Heart right ventricle (tissue), 16 donors: ENCODE results near the gene HGFAC. TPM values are rescaled to one million over a fixed set of nuclear protein-coding genes. Genes with fewer than 3 reads are reported as not detected.
A peak's percentile ranks its signal among the peaks of the same experiment; 100 is the strongest.

ENCODE experiments used
- ATAC-seq, 8 donors: fragments of 200-7000 bp; cut with Tn5 transposase; one replicate each; pipeline ENCODE4 v1.9.1; 2020; ENCODE audit warnings: mild to moderate bottlenecking in 8 of 8, moderate library complexity in 8 of 8, moderate number of reproducible peaks in 1 of 8
- DNase-seq, 2 donors: peaks; one replicate each; pipeline ENCODE4 v3.0.0-alpha.2; 2020
- H3K27ac ChIP-seq, 10 donors: fragments of 200-600 bp; sonication (generic) in 2 of 10; one replicate each; pipeline versions ENCODE4 v1.5.0 to v1.8.0; 2020 to 2022; ENCODE audit warnings: mild to moderate bottlenecking in 3 of 10
- H3K27me3 ChIP-seq, 7 donors: fragments of 200-600 bp; one replicate each; pipeline ENCODE4 v1.8.0; 2021 to 2022; ENCODE audit warnings: mild to moderate bottlenecking in 2 of 7
- H3K36me3 ChIP-seq, 9 donors: fragments of 200-600 bp; sonication (generic) in 1 of 9; one replicate each; pipeline versions ENCODE4 v1.5.0 to v1.8.0; 2020 to 2022; ENCODE audit warnings: mild to moderate bottlenecking in 2 of 9
- H3K4me1 ChIP-seq, 9 donors: fragments of 200-600 bp; sonication (generic) in 1 of 9; one replicate each; pipeline versions ENCODE4 v1.5.0 to v1.8.0; 2020 to 2022; ENCODE audit warnings: mild to moderate bottlenecking in 4 of 9
- H3K4me3 ChIP-seq, 10 donors: fragments of 200-600 bp; sonication (generic) in 2 of 10; one replicate each; pipeline versions ENCODE4 v1.5.0 to v1.8.0; 2020 to 2022; ENCODE audit warnings: mild to moderate bottlenecking in 7 of 10, moderate library complexity in 2 of 10
- H3K9me3 ChIP-seq, 11 donors: fragments of 200-600 bp in 10 of 11; sonication (generic) in 2 of 11; one replicate each; pipeline versions ENCODE4 v1.5.0 to v1.8.0; 2013 to 2022; ENCODE audit warnings: mild to moderate bottlenecking in 2 of 11, control low read depth in 1 of 11, moderate library complexity in 1 of 11
- CTCF ChIP-seq, 9 donors: fragments of 200-600 bp; sonication (generic) in 2 of 9; IDR thresholded peaks; one replicate each; pipeline versions ENCODE4 v1.5.0 to v1.8.0; 2021 to 2022; ENCODE audit warnings: antibody characterized with exemption in 9 of 9, mild to moderate bottlenecking in 5 of 9, moderate library complexity in 1 of 9
- WGBS, 2 donors: extraction: QIAGEN DNeasy Blood & Tissue Kit; methylation state at CpG; one replicate each; pipeline ENCODE4 v1.1.7; 2013; ENCODE audit warnings: inconsistent platforms in 1 of 2; 5-methylcytosine and 5-hydroxymethylcytosine counted together
- intact Hi-C, 10 donors: fragments of 100-400 bp; cut with DNase I; formaldehyde crosslinking; loops; one replicate each; pipeline versions ENCODE4 v1.11.1 to v1.14.2; 2022
- polyA plus RNA-seq, 2 donors: library from polyadenylated mRNA; stranded (reverse); fragments of 200-250 nt; gene quantifications; one replicate each; pipeline ENCODE4 v1.2.3, GENCODE V29; 2013
- total RNA-seq, 10 donors: library from RNA; stranded (reverse); fragmentation: NEBNext Ultra II Directional in 3 of 10; extraction: Animal tissue kit (Norgen Biotek cat#: 25700) in 3 of 10; gene quantifications; one replicate each; pipeline versions ENCODE4 v1.2.1 to v1.2.4, GENCODE V29; 2021 to 2023
- donor health status: Arrhythmogenic right ventricular cardiomyopathy.
- donor health status: ischemic (EF 13 %, LVEDD 7.1; RV severe dilation, severe dysfunction).
- donor health status: healthy with polysubstance abuse.
- donor health status: DM: no; HTN: yes; CAD: no.
- donor health status: DM: no; HTN: no; CAD: no.
- donor health status: ischemic (EF 25% LVEDD 6.9; RV normal size, moderate dysfunction).
- donor health status: ischemic (EF 25% LVEDD 5.7; RV mildly dilated, moderate dysfunction).
- donor health status: healthy.
- donor health status: DM: yes; HTN: yes; CAD: no.
- donor health status: Ischemic cardiomyopathy.
- donor health status: ischemic (EF 35%, LVEDD 5.7; RV mildly dilated, moderate dysfunction).
- donor health status: nonischemic (EF 11% LVEDD 7.7; RV severe dilation, severe dysfunction).
- donor health status: DM: yes; HTN: yes; CAD: no.
- donor health status: PGD.
- donor health status: ischemic (EF 29% LVEDD 5.4; RV normal size, mild dysfunction).
- donor health status: nonischemic (EF 23%, LVEDD 6.1; RV moderate dilation, normal function).

The HGFAC gene
- total and polyA plus RNA-seq, 12 donors: 0.15 to 1.1 (median 0.45) TPM; not detected in 4

- Histone ChIP-seq H3K27me3 (no peaks in the 10 kb centered on the region), H3K36me3 (no peaks in the 10 kb centered on the region), H3K27ac (no peak overlapping the region), H3K4me3 (no peak overlapping the region), H3K4me1 (peaks cover 0 to 5% (median 0%) of the 10 kb centered on the region in 9 donors), H3K9me3 (no peaks in the 10 kb centered on the region)
- no peak for TF ChIP-seq CTCF (IDR thresholded peaks at IDR 0.05)
- intact Hi-C loops: loop anchor here in 7 of 10 donors (5.0 to 10.0 kb wide), 3 partner anchors 248 to 340 kb away; no protein-coding TSS in a partner anchor
- DNase-seq (peak in 1 of 2 donors; percentile 6), ATAC-seq (no peak)
- 85 to 88% methylated on average over 33 to 34 of the region's 34 CpGs for WGBS, 2 donors
These were observed 3.5 kb downstream of the HGFAC start for GRCh38 chr4:3445111-3445820.

GRCh38 chr4:3445829-3446545, 4.2 kb downstream of the HGFAC start:
- no peak for ATAC-seq
- H3K27ac ChIP-seq: no peak overlapping the region
- H3K27me3 ChIP-seq: no peaks in the 10 kb centered on the region
- TF ChIP-seq CTCF (IDR thresholded peaks at IDR 0.05): no peak
- WGBS, 2 donors: 95 to 96% methylated on average over 34 of the region's 34 CpGs
- no peaks in the 10 kb centered on the region for H3K36me3 ChIP-seq
- DNase-seq: peak in 1 of 2 donors; percentile 12
- no peaks in the 10 kb centered on the region for H3K9me3 ChIP-seq
- peaks cover 0 to 5% (median 0%) of the 10 kb centered on the region in 9 donors for H3K4me1 ChIP-seq
- intact Hi-C loops: loop anchor here in 7 of 10 donors (5.0 to 10.0 kb wide), 3 partner anchors 249 to 341 kb away; no protein-coding TSS in a partner anchor
- no peak overlapping the region for H3K4me3 ChIP-seq

GRCh38 chr4:3446631-3447320, 5.0 kb downstream of the HGFAC start:
- DNase-seq: peak in 1 of 2 donors; percentile 7
- Histone ChIP-seq H3K9me3 (no peaks in the 10 kb centered on the region), H3K4me3 (no peak overlapping the region), H3K27me3 (no peaks in the 10 kb centered on the region), H3K36me3 (no peaks in the 10 kb centered on the region), H3K27ac (no peak overlapping the region), H3K4me1 (peaks cover 0 to 5% (median 0%) of the 10 kb centered on the region in 9 donors)
- intact Hi-C loops: loop anchor here in 7 of 10 donors (5.0 to 10.0 kb wide), 3 partner anchors 249 to 342 kb away; no protein-coding TSS in a partner anchor
- no peak for ATAC-seq
- no peak for TF ChIP-seq CTCF (IDR thresholded peaks at IDR 0.05)
- 93 to 94% methylated on average over 22 of the region's 22 CpGs for WGBS, 2 donors
